Fibroblast of lung (primary cell): ENCODE results near the gene FBXO41.

Source experiments
- CTCF ChIP-seq, 2 donors: IDR thresholded peaks in 1 of 2; conservative IDR thresholded peaks in 1 of 2; 1 replicate in 1 of 2; 2 replicates in 1 of 2; pipeline ENCODE4 v1.5.1; 2011 to 2012; ENCODE audit warnings: low read length in 2 of 2, control low read depth in 1 of 2, inconsistent platforms in 1 of 2, low read depth in 1 of 2, mild to moderate bottlenecking in 1 of 2
- EZH2 ChIP-seq: IDR thresholded peaks from 2 replicates; pipeline ENCODE4 v1.5.1; 2012; ENCODE audit warnings: low read length, control low read depth, mild to moderate bottlenecking; ENCODE audit errors: missing control alignments

GRCh38 chr2:73227086-73227485, 57.2 kb downstream of the FBXO41 start:
- TF ChIP-seq CTCF (conservative IDR thresholded peaks at IDR 0.05 in 1 of 2, IDR thresholded peaks at IDR 0.05 in 1 of 2; ENCODE audit: low read depth in 1 of 2, low read length in 2 of 2): no peak
- TF ChIP-seq EZH2: no peak
